ENCODE data around the gene PDSS1. TPM values are rescaled to one million over a fixed set of nuclear protein-coding genes. Genes with fewer than 3 reads are reported as not detected.
"Not testable (repeated sequence)": the region's sequence is repeated elsewhere in the genome, so short reads cannot be mapped to it uniquely, and the experiment has no call there.

PDSS1 gene
- total and polyA plus RNA-seq, 2 experiments from 2014 or later, result 9.7 to 13.5 TPM

- Histone ChIP-seq H3K4me3 (no peak overlapping the region), H3K9me3 (ENCODE audit: low read depth) (no peaks in the 10 kb centered on the region), H3K9me2 (replicated peaks; ENCODE audit: insufficient read depth) (no peaks in the 10 kb centered on the region), H4K20me1 (ENCODE audit: insufficient read depth, poor library complexity, severe bottlenecking) (no peaks in the 10 kb centered on the region), H3K27me3 (no peaks in the 10 kb centered on the region), H3K4me1 (ENCODE audit: insufficient read depth) (no peaks in the 10 kb centered on the region), H3K27ac (no peak overlapping the region), H3K79me2 (no peaks in the 10 kb centered on the region), H2AFZ (no peak overlapping the region), H3K4me2 (no peak overlapping the region), H3K36me3 (replicated peaks; ENCODE audit: insufficient read depth, low read depth) (no peaks in the 10 kb centered on the region)
- 79% methylated on average over 6 of the region's 6 CpGs for WGBS (ENCODE audit: low lambda C conversion rate, missing lambda C conversion rate)
- no peak for DNase-seq (ENCODE audit: low spot score)
- TF ChIP-seq EZH2phosphoT487 (IDR thresholded peaks at IDR 0.05; ENCODE audit: low read depth, severe bottlenecking, unreplicated experiment) (no peak), EZH2 (IDR thresholded peaks at IDR 0.05; ENCODE audit: borderline replicate concordance) (no peak), CTCF (IDR thresholded peaks at IDR 0.05; ENCODE audit: poor library complexity) (no peak)
Measured at GRCh38 chr10:26682931-26683330, 14.6 kb upstream of the PDSS1 start.

GRCh38 chr10:26684667-26685264 is 12.7 kb upstream of the PDSS1 start:
- not testable (repeated sequence) for H3K9me2 ChIP-seq (replicated peaks; ENCODE audit: insufficient read depth); H3K4me2 ChIP-seq; H3K79me2 ChIP-seq; H3K9me3 ChIP-seq (ENCODE audit: low read depth); H3K36me3 ChIP-seq (replicated peaks; ENCODE audit: insufficient read depth, low read depth); H3K4me3 ChIP-seq; H3K27ac ChIP-seq; H4K20me1 ChIP-seq (ENCODE audit: insufficient read depth, poor library complexity, severe bottlenecking); H3K27me3 ChIP-seq; H3K4me1 ChIP-seq (ENCODE audit: insufficient read depth)
- TF ChIP-seq CTCF (IDR thresholded peaks at IDR 0.05; ENCODE audit: poor library complexity), result peak; percentile 68
- WGBS (ENCODE audit: low lambda C conversion rate, missing lambda C conversion rate), result 28% methylated on average over 6 of the region's 6 CpGs
- H2AFZ ChIP-seq, result peak overlapping the region; percentile 12
- peak; percentile 38 for DNase-seq (ENCODE audit: low spot score)

DNA sequence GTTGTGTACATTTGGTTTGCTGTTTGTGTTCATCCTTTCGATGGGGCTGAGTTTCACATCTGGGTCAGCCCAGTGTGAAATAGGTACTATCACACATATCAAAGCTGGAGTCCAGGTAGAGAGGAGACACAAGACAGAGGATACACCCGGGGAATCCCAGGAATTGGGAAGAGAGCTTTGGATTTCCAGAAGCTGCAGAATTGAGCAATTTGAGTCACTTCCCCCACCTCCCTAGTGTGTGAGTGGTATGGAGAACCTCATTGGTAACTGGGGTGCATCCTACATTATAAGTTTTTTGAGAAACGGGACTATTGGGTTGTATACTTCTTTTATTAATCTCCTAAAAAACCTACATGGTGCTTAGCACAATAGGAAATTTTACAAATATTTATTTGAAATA is 12.1 kb upstream of the PDSS1 start:
- H3K4me1 ChIP-seq (ENCODE audit: insufficient read depth), result no peaks in the 10 kb centered on the region
- no peaks in the 10 kb centered on the region for H3K79me2 ChIP-seq
- no peaks in the 10 kb centered on the region for H3K9me2 ChIP-seq (replicated peaks; ENCODE audit: insufficient read depth)
- H3K27me3 ChIP-seq, result no peaks in the 10 kb centered on the region
- 87% methylated on average over 3 of the region's 3 CpGs for WGBS (ENCODE audit: low lambda C conversion rate, missing lambda C conversion rate)
- no peak overlapping the region for H3K27ac ChIP-seq
- no peaks in the 10 kb centered on the region for H4K20me1 ChIP-seq (ENCODE audit: insufficient read depth, poor library complexity, severe bottlenecking)
- no peak for DNase-seq (ENCODE audit: low spot score)
- no peak overlapping the region for H3K4me3 ChIP-seq
- H3K36me3 ChIP-seq (replicated peaks; ENCODE audit: insufficient read depth, low read depth), result no peaks in the 10 kb centered on the region
- no peak overlapping the region for H3K4me2 ChIP-seq
- H3K9me3 ChIP-seq (ENCODE audit: low read depth), result no peaks in the 10 kb centered on the region
- TF ChIP-seq EZH2 (IDR thresholded peaks at IDR 0.05; ENCODE audit: borderline replicate concordance) (no peak), EZH2phosphoT487 (IDR thresholded peaks at IDR 0.05; ENCODE audit: low read depth, severe bottlenecking, unreplicated experiment) (no peak), CTCF (IDR thresholded peaks at IDR 0.05; ENCODE audit: poor library complexity) (no peak)
- H2AFZ ChIP-seq, result no peak overlapping the region

DNA sequence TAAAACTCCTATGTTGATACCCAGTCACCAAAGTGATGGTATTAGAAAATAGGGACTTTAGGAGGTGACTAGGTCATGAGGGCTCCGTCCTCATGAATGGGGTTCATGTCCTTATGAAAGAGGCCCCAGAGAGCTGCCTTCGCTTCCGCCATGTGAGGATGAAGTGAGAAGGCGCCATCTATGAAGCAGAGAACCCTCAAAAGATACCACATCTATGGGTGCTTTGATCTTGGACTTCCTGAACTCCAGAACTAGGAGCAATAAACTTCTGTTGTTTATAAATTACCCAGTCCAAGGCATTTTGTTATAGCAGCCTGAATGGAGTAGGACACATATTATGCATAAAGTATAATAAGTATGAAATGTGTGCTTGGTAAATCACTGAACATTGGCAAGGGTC is 8.1 kb upstream of the PDSS1 start:
- no peak overlapping the region for H3K4me2 ChIP-seq
- no peak overlapping the region for H3K4me3 ChIP-seq
- no peak overlapping the region for H2AFZ ChIP-seq
- WGBS (ENCODE audit: low lambda C conversion rate, missing lambda C conversion rate), result 92% methylated on average over 4 of the region's 4 CpGs
- no peaks in the 10 kb centered on the region for H4K20me1 ChIP-seq (ENCODE audit: insufficient read depth, poor library complexity, severe bottlenecking)
- TF ChIP-seq EZH2phosphoT487 (IDR thresholded peaks at IDR 0.05; ENCODE audit: low read depth, severe bottlenecking, unreplicated experiment) (no peak), EZH2 (IDR thresholded peaks at IDR 0.05; ENCODE audit: borderline replicate concordance) (no peak), CTCF (IDR thresholded peaks at IDR 0.05; ENCODE audit: poor library complexity) (no peak)
- no peaks in the 10 kb centered on the region for H3K9me3 ChIP-seq (ENCODE audit: low read depth)
- H3K79me2 ChIP-seq, result no peaks in the 10 kb centered on the region
- no peaks in the 10 kb centered on the region for H3K36me3 ChIP-seq (replicated peaks; ENCODE audit: insufficient read depth, low read depth)
- no peaks in the 10 kb centered on the region for H3K27me3 ChIP-seq
- H3K9me2 ChIP-seq (replicated peaks; ENCODE audit: insufficient read depth), result no peaks in the 10 kb centered on the region
- DNase-seq (ENCODE audit: low spot score), result no peak
- no peaks in the 10 kb centered on the region for H3K4me1 ChIP-seq (ENCODE audit: insufficient read depth)
- no peak overlapping the region for H3K27ac ChIP-seq
